Measurements from ENCODE around the gene CLK4.

Gene CLK4

GRCh38 chr5:178626484-178627258 is at the start of gene CLK4:
CLK4 (minus strand) TSS chr5:178627050; CDS start chr5:178623416, 3,634 bp downstream.
- Histone ChIP-seq H3K4me3 (ENCODE audit: low read depth, low read length) (peak within 1 kb of the TSS; percentile 100), H3K9me3 (ENCODE audit: control insufficient read depth, insufficient read depth, low read depth, low read length) (no peaks in the 10 kb centered on the region), H3K36me3 (ENCODE audit: control insufficient read depth, insufficient read depth, low read length) (peaks cover 14% of the 10 kb centered on the region), H3K27ac (ENCODE audit: low read depth, low read length) (peak within 1 kb of the TSS; percentile 91), H3K4me1 (ENCODE audit: control insufficient read depth, insufficient read depth, low read length) (peaks cover 13% of the 10 kb centered on the region), H3K27me3 (ENCODE audit: control insufficient read depth, insufficient read depth, low read length) (no peaks in the 10 kb centered on the region), H3K9ac (ENCODE audit: low read length) (peak within 1 kb of the TSS; percentile 99)

GRCh38 chr5:178675922-178676321 is 49.1 kb upstream of the CLK4 start:
- Histone ChIP-seq H3K36me3 (ENCODE audit: control insufficient read depth, insufficient read depth, low read length) (no peaks in the 10 kb centered on the region), H3K9ac (ENCODE audit: low read length) (no peak overlapping the region), H3K4me3 (ENCODE audit: low read depth, low read length) (no peak overlapping the region), H3K27ac (ENCODE audit: low read depth, low read length) (no peak overlapping the region), H3K27me3 (ENCODE audit: control insufficient read depth, insufficient read depth, low read length) (no peaks in the 10 kb centered on the region), H3K4me1 (ENCODE audit: control insufficient read depth, insufficient read depth, low read length) (no peaks in the 10 kb centered on the region), H3K9me3 (ENCODE audit: control insufficient read depth, insufficient read depth, low read depth, low read length) (peaks cover 14% of the 10 kb centered on the region)

DNA sequence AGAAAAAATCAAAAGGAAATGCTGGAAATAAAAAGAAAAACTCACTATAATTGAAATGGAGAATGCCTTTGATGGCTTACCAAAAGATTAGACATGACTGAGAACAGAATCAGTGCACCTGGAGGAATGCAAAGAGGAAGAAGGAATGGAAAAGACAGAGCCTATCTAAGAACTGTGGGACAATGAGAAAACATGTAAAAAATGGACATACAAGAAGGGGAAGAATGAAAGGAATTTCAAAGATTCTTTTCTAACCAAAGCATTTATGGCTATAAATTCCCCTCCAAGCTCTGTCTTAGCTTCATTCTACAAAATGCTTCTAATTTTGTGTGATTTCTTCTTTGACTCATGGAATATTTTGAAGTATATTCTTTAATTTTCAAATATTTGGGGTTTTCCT is 47.5 kb upstream of the CLK4 start:
- no peak overlapping the region for H3K27ac ChIP-seq (ENCODE audit: low read depth, low read length)
- H3K9me3 ChIP-seq (ENCODE audit: control insufficient read depth, insufficient read depth, low read depth, low read length): peaks cover 9% of the 10 kb centered on the region
- no peak overlapping the region for H3K9ac ChIP-seq (ENCODE audit: low read length)
- H3K4me1 ChIP-seq (ENCODE audit: control insufficient read depth, insufficient read depth, low read length): no peaks in the 10 kb centered on the region
- H3K27me3 ChIP-seq (ENCODE audit: control insufficient read depth, insufficient read depth, low read length): peaks cover 6% of the 10 kb centered on the region; the same call in 1 of the 2 replicates
- no peaks in the 10 kb centered on the region for H3K36me3 ChIP-seq (ENCODE audit: control insufficient read depth, insufficient read depth, low read length)
- no peak overlapping the region for H3K4me3 ChIP-seq (ENCODE audit: low read depth, low read length)

GRCh38 chr5:178673801-178674295 is 47.0 kb upstream of the CLK4 start:
- H3K27ac ChIP-seq (ENCODE audit: low read depth, low read length): no peak overlapping the region
- H3K4me3 ChIP-seq (ENCODE audit: low read depth, low read length): no peak overlapping the region
- no peaks in the 10 kb centered on the region for H3K36me3 ChIP-seq (ENCODE audit: control insufficient read depth, insufficient read depth, low read length)
- H3K9ac ChIP-seq (ENCODE audit: low read length): no peak overlapping the region
- peaks cover 8% of the 10 kb centered on the region; the same call in 1 of the 2 replicates for H3K9me3 ChIP-seq (ENCODE audit: control insufficient read depth, insufficient read depth, low read depth, low read length)
- H3K4me1 ChIP-seq (ENCODE audit: control insufficient read depth, insufficient read depth, low read length): no peaks in the 10 kb centered on the region
- peaks cover 6% of the 10 kb centered on the region; the same call in 1 of the 2 replicates for H3K27me3 ChIP-seq (ENCODE audit: control insufficient read depth, insufficient read depth, low read length)

DNA sequence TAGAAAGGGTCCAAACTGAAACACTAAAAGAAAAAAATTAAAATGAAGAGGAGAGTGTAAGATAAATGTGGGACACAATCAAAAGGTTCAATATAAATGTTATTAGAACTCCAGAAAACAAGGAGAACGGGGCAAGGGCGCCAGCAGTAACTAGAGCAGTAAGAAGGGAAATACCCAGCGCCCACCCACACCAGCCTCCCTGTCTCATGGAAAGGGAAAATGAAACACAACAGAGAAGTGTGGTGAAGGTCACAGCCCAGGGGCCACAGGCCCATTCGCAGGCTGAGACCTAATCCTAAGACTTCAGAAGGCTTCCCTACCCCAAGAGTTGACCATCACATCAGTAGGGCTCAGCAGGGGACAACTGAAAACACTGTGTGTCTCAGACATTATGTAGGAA is 45.8 kb upstream of the CLK4 start:
- H3K4me3 ChIP-seq (ENCODE audit: low read depth, low read length): no peak overlapping the region
- H3K27ac ChIP-seq (ENCODE audit: low read depth, low read length): no peak overlapping the region
- no peaks in the 10 kb centered on the region for H3K4me1 ChIP-seq (ENCODE audit: control insufficient read depth, insufficient read depth, low read length)
- H3K36me3 ChIP-seq (ENCODE audit: control insufficient read depth, insufficient read depth, low read length): no peaks in the 10 kb centered on the region
- H3K9me3 ChIP-seq (ENCODE audit: control insufficient read depth, insufficient read depth, low read depth, low read length): peaks cover 16% of the 10 kb centered on the region
- no peak overlapping the region for H3K9ac ChIP-seq (ENCODE audit: low read length)
- H3K27me3 ChIP-seq (ENCODE audit: control insufficient read depth, insufficient read depth, low read length): peaks cover 6% of the 10 kb centered on the region; the same call in 1 of the 2 replicates

DNA sequence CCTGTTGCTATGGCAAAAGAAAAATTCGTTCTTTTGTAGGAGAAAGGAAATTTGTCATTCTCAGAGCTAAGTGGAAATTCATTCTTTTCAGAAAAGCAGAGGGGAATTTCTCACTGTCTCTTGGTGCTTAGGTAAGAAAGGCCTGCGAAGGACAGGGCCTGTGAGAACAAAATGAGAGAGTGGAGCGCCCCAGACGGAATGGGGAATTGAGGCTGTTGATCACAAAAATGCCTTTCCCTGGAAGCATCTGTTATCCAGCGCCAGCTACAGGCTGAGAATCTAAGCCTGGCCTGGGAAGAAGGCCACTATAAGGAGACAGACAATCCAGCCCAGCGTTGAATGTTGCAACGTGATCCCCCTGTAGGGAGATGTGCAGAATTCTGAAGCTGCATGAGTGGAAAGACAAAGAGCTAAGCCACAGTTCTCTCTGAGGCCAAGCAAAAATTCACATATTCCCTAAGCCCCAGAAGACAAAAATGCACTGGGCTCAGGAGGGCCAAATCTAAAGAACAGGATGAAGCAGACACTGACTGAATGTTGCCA is 44.8 kb upstream of the CLK4 start:
- Histone ChIP-seq H3K4me3 (ENCODE audit: low read depth, low read length) (no peak overlapping the region), H3K9ac (ENCODE audit: low read length) (no peak overlapping the region), H3K4me1 (ENCODE audit: control insufficient read depth, insufficient read depth, low read length) (no peaks in the 10 kb centered on the region), H3K36me3 (ENCODE audit: control insufficient read depth, insufficient read depth, low read length) (no peaks in the 10 kb centered on the region), H3K9me3 (ENCODE audit: control insufficient read depth, insufficient read depth, low read depth, low read length) (peaks cover 16% of the 10 kb centered on the region), H3K27me3 (ENCODE audit: control insufficient read depth, insufficient read depth, low read length) (peaks cover 6% of the 10 kb centered on the region; the same call in 1 of the 2 replicates), H3K27ac (ENCODE audit: low read depth, low read length) (no peak overlapping the region)

GRCh38 chr5:178670351-178670885 is 43.6 kb upstream of the CLK4 start:
- Histone ChIP-seq H3K9me3 (ENCODE audit: control insufficient read depth, insufficient read depth, low read depth, low read length) (peaks cover 16% of the 10 kb centered on the region), H3K27ac (ENCODE audit: low read depth, low read length) (no peak overlapping the region), H3K36me3 (ENCODE audit: control insufficient read depth, insufficient read depth, low read length) (no peaks in the 10 kb centered on the region), H3K4me1 (ENCODE audit: control insufficient read depth, insufficient read depth, low read length) (no peaks in the 10 kb centered on the region), H3K9ac (ENCODE audit: low read length) (no peak overlapping the region), H3K4me3 (ENCODE audit: low read depth, low read length) (no peak overlapping the region), H3K27me3 (ENCODE audit: control insufficient read depth, insufficient read depth, low read length) (peaks cover 6% of the 10 kb centered on the region; the same call in 1 of the 2 replicates)

GRCh38 chr5:178668579-178668978 is 41.7 kb upstream of the CLK4 start:
- Histone ChIP-seq H3K27me3 (ENCODE audit: control insufficient read depth, insufficient read depth, low read length) (peaks cover 6% of the 10 kb centered on the region; the same call in 1 of the 2 replicates), H3K4me1 (ENCODE audit: control insufficient read depth, insufficient read depth, low read length) (no peaks in the 10 kb centered on the region)

GRCh38 chr5:178667688-178668087 is 40.8 kb upstream of the CLK4 start:
- H3K27me3 ChIP-seq (ENCODE audit: control insufficient read depth, insufficient read depth, low read length): peaks cover 6% of the 10 kb centered on the region; the same call in 1 of the 2 replicates
- no peak overlapping the region for H3K4me3 ChIP-seq (ENCODE audit: low read depth, low read length)
- no peak overlapping the region for H3K9ac ChIP-seq (ENCODE audit: low read length)
- H3K27ac ChIP-seq (ENCODE audit: low read depth, low read length): no peak overlapping the region
- no peaks in the 10 kb centered on the region for H3K36me3 ChIP-seq (ENCODE audit: control insufficient read depth, insufficient read depth, low read length)
- H3K9me3 ChIP-seq (ENCODE audit: control insufficient read depth, insufficient read depth, low read depth, low read length): peaks cover 25% of the 10 kb centered on the region
- H3K4me1 ChIP-seq (ENCODE audit: control insufficient read depth, insufficient read depth, low read length): no peaks in the 10 kb centered on the region

More at GRCh38 chr5:178668579-178668978, 41.7 kb upstream of the CLK4 start:
- Histone ChIP-seq H3K4me3 (ENCODE audit: low read depth, low read length) (no peak overlapping the region), H3K9ac (ENCODE audit: low read length) (no peak overlapping the region), H3K9me3 (ENCODE audit: control insufficient read depth, insufficient read depth, low read depth, low read length) (peaks cover 25% of the 10 kb centered on the region), H3K27ac (ENCODE audit: low read depth, low read length) (no peak overlapping the region), H3K36me3 (ENCODE audit: control insufficient read depth, insufficient read depth, low read length) (no peaks in the 10 kb centered on the region)

- Histone ChIP-seq H3K36me3 (ENCODE audit: control insufficient read depth, insufficient read depth, low read length) (no peaks in the 10 kb centered on the region), H3K27me3 (ENCODE audit: control insufficient read depth, insufficient read depth, low read length) (peaks cover 6% of the 10 kb centered on the region; the same call in 1 of the 2 replicates), H3K9me3 (ENCODE audit: control insufficient read depth, insufficient read depth, low read depth, low read length) (peaks cover 27% of the 10 kb centered on the region), H3K27ac (ENCODE audit: low read depth, low read length) (no peak overlapping the region), H3K4me3 (ENCODE audit: low read depth, low read length) (no peak overlapping the region), H3K4me1 (ENCODE audit: control insufficient read depth, insufficient read depth, low read length) (no peaks in the 10 kb centered on the region), H3K9ac (ENCODE audit: low read length) (no peak overlapping the region)
These were observed 40.3 kb upstream of the CLK4 start for GRCh38 chr5:178667101-178667500.

- Histone ChIP-seq H3K4me1 (ENCODE audit: control insufficient read depth, insufficient read depth, low read length) (no peaks in the 10 kb centered on the region), H3K9ac (ENCODE audit: low read length) (no peak overlapping the region), H3K36me3 (ENCODE audit: control insufficient read depth, insufficient read depth, low read length) (no peaks in the 10 kb centered on the region), H3K9me3 (ENCODE audit: control insufficient read depth, insufficient read depth, low read depth, low read length) (peaks cover 31% of the 10 kb centered on the region), H3K4me3 (ENCODE audit: low read depth, low read length) (no peak overlapping the region), H3K27ac (ENCODE audit: low read depth, low read length) (no peak overlapping the region), H3K27me3 (ENCODE audit: control insufficient read depth, insufficient read depth, low read length) (no peaks in the 10 kb centered on the region)
These were observed 37.3 kb upstream of the CLK4 start for GRCh38 chr5:178664141-178664540.
